Esophagus squamous epithelium (tissue), 4 donors: Measurements from ENCODE around the gene TMC8.

Experiments used
- POLR2A ChIP-seq, 4 donors: fragments of 450-650 bp; IDR thresholded peaks; one replicate each; pipeline ENCODE4 v1.6.1; 2017; ENCODE audit warnings: antibody characterized with exemption in 4 of 4, mild to moderate bottlenecking in 4 of 4, moderate library complexity in 3 of 4
- TF ChIP-seq, protein P1 (sequence below), 6 experiments: fragments of 450-650 bp in 4 of 6; fragments of 200-600 bp in 2 of 6; sonication (generic) in 2 of 6; IDR thresholded peaks; one replicate each; pipeline ENCODE4 v1.5.1; 2016 to 2019; ENCODE audit warnings: antibody characterized with exemption in 6 of 6, mild to moderate bottlenecking in 4 of 6, moderate library complexity in 4 of 6

DNA sequence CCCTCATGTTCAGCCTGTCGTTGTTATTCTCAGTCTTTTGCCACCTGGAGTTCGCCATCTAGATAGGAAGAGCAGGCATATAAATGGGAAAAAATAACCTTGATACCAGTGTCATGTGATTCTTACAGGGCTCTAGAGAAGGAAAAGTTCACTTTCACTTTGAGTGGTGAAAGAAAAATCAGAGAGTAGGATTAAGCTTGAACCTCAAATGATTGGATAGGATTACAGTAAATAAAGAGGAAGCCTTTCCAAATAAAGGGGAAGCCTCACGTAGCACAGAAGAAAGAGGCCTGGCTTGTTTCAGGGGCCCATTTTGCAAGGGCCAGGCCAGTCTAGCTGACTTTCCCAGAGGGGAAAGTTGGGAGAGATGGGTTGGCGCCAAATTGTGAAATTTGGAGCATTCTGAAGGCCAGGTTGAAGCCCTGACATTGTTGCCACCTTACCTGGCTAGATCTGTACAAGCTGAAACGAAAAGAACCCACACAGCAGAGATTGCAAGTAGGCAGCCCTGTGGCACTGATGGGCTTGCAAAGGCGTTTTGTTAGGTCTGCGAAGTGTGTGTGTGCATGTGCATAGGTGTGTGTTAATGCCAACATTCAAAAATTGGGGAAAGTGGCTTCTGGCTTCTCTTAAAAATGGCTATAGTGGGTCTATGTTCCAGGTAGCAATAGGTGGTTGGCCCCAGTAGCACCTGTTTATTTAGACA, 40.8 kb upstream of the TMC8 start:
- TF ChIP-seq POLR2A (IDR thresholded peaks at IDR 0.05), result no peak
- TF ChIP-seq, protein P1, sequence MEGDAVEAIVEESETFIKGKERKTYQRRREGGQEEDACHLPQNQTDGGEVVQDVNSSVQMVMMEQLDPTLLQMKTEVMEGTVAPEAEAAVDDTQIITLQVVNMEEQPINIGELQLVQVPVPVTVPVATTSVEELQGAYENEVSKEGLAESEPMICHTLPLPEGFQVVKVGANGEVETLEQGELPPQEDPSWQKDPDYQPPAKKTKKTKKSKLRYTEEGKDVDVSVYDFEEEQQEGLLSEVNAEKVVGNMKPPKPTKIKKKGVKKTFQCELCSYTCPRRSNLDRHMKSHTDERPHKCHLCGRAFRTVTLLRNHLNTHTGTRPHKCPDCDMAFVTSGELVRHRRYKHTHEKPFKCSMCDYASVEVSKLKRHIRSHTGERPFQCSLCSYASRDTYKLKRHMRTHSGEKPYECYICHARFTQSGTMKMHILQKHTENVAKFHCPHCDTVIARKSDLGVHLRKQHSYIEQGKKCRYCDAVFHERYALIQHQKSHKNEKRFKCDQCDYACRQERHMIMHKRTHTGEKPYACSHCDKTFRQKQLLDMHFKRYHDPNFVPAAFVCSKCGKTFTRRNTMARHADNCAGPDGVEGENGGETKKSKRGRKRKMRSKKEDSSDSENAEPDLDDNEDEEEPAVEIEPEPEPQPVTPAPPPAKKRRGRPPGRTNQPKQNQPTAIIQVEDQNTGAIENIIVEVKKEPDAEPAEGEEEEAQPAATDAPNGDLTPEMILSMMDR (IDR thresholded peaks at IDR 0.05), result no peak
